ENCODE measurements around the gene POU3F4.

Gene POU3F4

GRCh38 chrX:83516597-83516996 is 8.5 kb downstream of the POU3F4 start:
- TF ChIP-seq POLR2A (IDR thresholded peaks at IDR 0.05; ENCODE audit: low read depth, low read length): no peak
- TF ChIP-seq POLR2AphosphoS5 (IDR thresholded peaks at IDR 0.05; ENCODE audit: low read depth, low read length): no peak
- TF ChIP-seq TAF1 (IDR thresholded peaks at IDR 0.05; ENCODE audit: borderline replicate concordance, low read depth, low read length): no peak
- no peak for DNase-seq (ENCODE audit: insufficient read length)
- FAIRE-seq: no peak

- FAIRE-seq: no peak
- TF ChIP-seq POLR2AphosphoS5 (IDR thresholded peaks at IDR 0.05; ENCODE audit: low read depth, low read length) (no peak), POLR2A (IDR thresholded peaks at IDR 0.05; ENCODE audit: low read depth, low read length) (no peak), TAF1 (IDR thresholded peaks at IDR 0.05; ENCODE audit: borderline replicate concordance, low read depth, low read length) (no peak)
- DNase-seq (ENCODE audit: insufficient read length): no peak
Measured at GRCh38 chrX:83521905-83522304, 13.8 kb downstream of the POU3F4 start.

- no peak for TF ChIP-seq TAF1 (IDR thresholded peaks at IDR 0.05; ENCODE audit: borderline replicate concordance, low read depth, low read length)
- no peak for TF ChIP-seq POLR2AphosphoS5 (IDR thresholded peaks at IDR 0.05; ENCODE audit: low read depth, low read length)
- TF ChIP-seq POLR2A (IDR thresholded peaks at IDR 0.05; ENCODE audit: low read depth, low read length): no peak
Measured at GRCh38 chrX:83529950-83530349, 21.9 kb downstream of the POU3F4 start.

GRCh38 chrX:83535417-83536196 is 27.5 kb downstream of the POU3F4 start:
- TF ChIP-seq TAF1 (IDR thresholded peaks at IDR 0.05; ENCODE audit: borderline replicate concordance, low read depth, low read length) (no peak), POLR2AphosphoS5 (IDR thresholded peaks at IDR 0.05; ENCODE audit: low read depth, low read length) (no peak), POLR2A (IDR thresholded peaks at IDR 0.05; ENCODE audit: low read depth, low read length) (no peak)
- FAIRE-seq (peak; percentile 67), DNase-seq (ENCODE audit: insufficient read length) (no peak)

More at GRCh38 chrX:83529950-83530349, 21.9 kb downstream of the POU3F4 start:
- FAIRE-seq: no peak
- DNase-seq (ENCODE audit: insufficient read length): no peak
